Vagina (tissue), 2 donors: ENCODE measurements around the gene ELK3. TPM values are rescaled to one million over a fixed set of nuclear protein-coding genes. Genes with fewer than 3 reads are reported as not detected.

Source experiments
- DNase-seq, 2 donors: peaks; one replicate each; pipeline ENCODE4 v3.0.0-alpha.2; 2017; ENCODE audit errors: extremely low spot score in 2 of 2
- H3K27ac ChIP-seq: fragments of 200-600 bp; sonication (generic); one replicate; pipeline ENCODE4 v1.5.1; 2019
- H3K27me3 ChIP-seq: fragments of 200-600 bp; sonication (generic); one replicate; pipeline ENCODE4 v1.5.1; 2019
- H3K36me3 ChIP-seq, 2 donors: fragments of 200-600 bp; sonication (generic); one replicate each; pipeline ENCODE4 v1.5.1; 2017 to 2019
- H3K4me1 ChIP-seq: fragments of 200-600 bp; sonication (generic); one replicate; pipeline ENCODE4 v1.5.1; 2019
- H3K4me3 ChIP-seq, 2 donors: fragments of 200-600 bp; sonication (generic); 1 replicate in 1 of 2; 2 replicates in 1 of 2; pipeline ENCODE4 v1.5.1; 2016 to 2019
- H3K9me3 ChIP-seq: fragments of 200-600 bp; sonication (generic); one replicate; pipeline ENCODE4 v1.5.1; 2019
- CTCF ChIP-seq, 3 experiments: fragments of 450-650 bp in 2 of 3; fragments of 200-600 bp in 1 of 3; sonication (generic) in 1 of 3; IDR thresholded peaks; one replicate each; pipeline ENCODE4 v1.5.1; 2017 to 2019; ENCODE audit warnings: antibody characterized with exemption in 3 of 3, mild to moderate bottlenecking in 2 of 3, moderate library complexity in 2 of 3
- POLR2A ChIP-seq, 2 donors: fragments of 450-650 bp; IDR thresholded peaks; one replicate each; pipeline ENCODE4 v1.6.1; 2017; ENCODE audit warnings: antibody characterized with exemption in 2 of 2, mild to moderate bottlenecking in 2 of 2, moderate library complexity in 2 of 2
- POLR2AphosphoS5 ChIP-seq, 2 donors: sonication (generic); formaldehyde crosslinking; IDR thresholded peaks; one replicate each; pipeline ENCODE4 v1.9.0; 2017; ENCODE audit warnings: antibody characterized with exemption in 2 of 2, mild to moderate bottlenecking in 2 of 2, low read depth in 1 of 2; ENCODE audit not compliant: insufficient read depth in 1 of 2
- intact Hi-C: fragments of 100-400 bp; cut with DNase I; formaldehyde crosslinking; loops from one replicate; pipeline ENCODE4 v1.15.1; 2023
- total RNA-seq: library from RNA; depleted of rRNA; stranded (reverse); fragments of >200 nt; gene quantifications from one replicate; pipeline ENCODE4 v1.2.3, GENCODE V29; 2016

ELK3 gene
- total RNA-seq, 1 donor from 2014 or later: 39.5 TPM

DNA sequence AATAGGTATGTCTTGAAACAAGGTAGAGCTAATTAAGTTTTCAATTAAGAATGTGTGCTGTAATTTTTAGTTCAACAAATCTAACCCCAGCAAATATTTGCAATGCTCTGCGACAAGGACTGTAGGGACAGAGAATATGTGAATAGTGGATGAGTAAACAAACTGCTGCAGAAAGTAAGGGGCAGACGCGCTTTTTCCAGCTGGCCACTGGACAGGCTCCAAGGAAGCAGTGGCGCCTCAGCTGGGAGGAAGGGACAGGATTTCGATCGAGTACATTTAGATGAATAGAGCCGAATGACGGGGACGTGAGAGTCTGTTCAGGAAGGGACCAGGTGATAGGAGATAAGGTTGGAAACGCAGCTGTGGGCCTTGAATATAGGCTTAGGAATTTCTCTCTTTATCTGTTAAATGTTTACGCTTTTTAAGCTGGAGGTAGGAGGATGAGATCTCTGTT, 69.3 kb downstream of the ELK3 start:
- no peak for DNase-seq
- no peak overlapping the region for H3K27ac ChIP-seq
- no peaks in the 10 kb centered on the region for H3K9me3 ChIP-seq
- peaks cover 6% of the 10 kb centered on the region for H3K4me1 ChIP-seq
- no peak overlapping the region for H3K4me3 ChIP-seq
- intact Hi-C loops: no loop called here
- H3K36me3 ChIP-seq: peaks cover 0 to 46% of the 10 kb centered on the region in 2 donors
- no peaks in the 10 kb centered on the region for H3K27me3 ChIP-seq
- TF ChIP-seq POLR2A (IDR thresholded peaks at IDR 0.05) (no peak), POLR2AphosphoS5 (IDR thresholded peaks at IDR 0.05; ENCODE audit: insufficient read depth in 1 of 2, low read depth in 1 of 2) (no peak), CTCF (IDR thresholded peaks at IDR 0.05) (no peak)

GRCh38 chr12:96265400-96265799, 71.2 kb downstream of the ELK3 start:
- H3K27ac ChIP-seq: no peak overlapping the region
- intact Hi-C loops: no loop called here
- no peaks in the 10 kb centered on the region for H3K4me1 ChIP-seq
- no peak for DNase-seq
- TF ChIP-seq POLR2AphosphoS5 (IDR thresholded peaks at IDR 0.05; ENCODE audit: insufficient read depth in 1 of 2, low read depth in 1 of 2) (no peak), POLR2A (IDR thresholded peaks at IDR 0.05) (no peak), CTCF (IDR thresholded peaks at IDR 0.05) (no peak)
- H3K27me3 ChIP-seq: no peaks in the 10 kb centered on the region
- H3K9me3 ChIP-seq: no peaks in the 10 kb centered on the region
- no peak overlapping the region for H3K4me3 ChIP-seq
- H3K36me3 ChIP-seq: peaks cover 0 to 48% of the 10 kb centered on the region in 2 donors

DNA sequence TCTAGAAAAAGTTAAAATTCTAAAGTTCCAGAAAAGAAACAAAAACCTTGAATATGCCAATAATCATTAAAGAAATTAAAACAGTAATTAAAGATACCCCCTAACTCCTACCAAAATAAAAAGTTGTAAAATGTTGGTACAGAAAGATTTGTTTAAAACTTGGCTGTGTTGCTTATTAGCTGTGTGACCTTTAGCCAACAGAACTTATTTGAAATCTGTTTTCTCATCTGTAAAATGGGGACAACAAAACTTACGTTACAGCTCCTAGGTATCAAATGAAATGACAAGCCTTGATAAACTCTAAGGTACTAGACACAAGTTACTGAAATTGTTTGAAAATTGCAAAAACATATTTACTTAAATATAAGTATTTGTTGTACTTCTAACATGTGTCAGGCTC, 71.7 kb downstream of the ELK3 start:
- H3K27me3 ChIP-seq: no peaks in the 10 kb centered on the region
- intact Hi-C loops: no loop called here
- peaks cover 0 to 44% of the 10 kb centered on the region in 2 donors for H3K36me3 ChIP-seq
- DNase-seq: no peak
- H3K4me3 ChIP-seq: no peak overlapping the region
- H3K9me3 ChIP-seq: no peaks in the 10 kb centered on the region
- no peaks in the 10 kb centered on the region for H3K4me1 ChIP-seq
- TF ChIP-seq POLR2AphosphoS5 (IDR thresholded peaks at IDR 0.05; ENCODE audit: insufficient read depth in 1 of 2, low read depth in 1 of 2) (no peak), POLR2A (IDR thresholded peaks at IDR 0.05) (no peak), CTCF (IDR thresholded peaks at IDR 0.05) (no peak)
- no peak overlapping the region for H3K27ac ChIP-seq

DNA sequence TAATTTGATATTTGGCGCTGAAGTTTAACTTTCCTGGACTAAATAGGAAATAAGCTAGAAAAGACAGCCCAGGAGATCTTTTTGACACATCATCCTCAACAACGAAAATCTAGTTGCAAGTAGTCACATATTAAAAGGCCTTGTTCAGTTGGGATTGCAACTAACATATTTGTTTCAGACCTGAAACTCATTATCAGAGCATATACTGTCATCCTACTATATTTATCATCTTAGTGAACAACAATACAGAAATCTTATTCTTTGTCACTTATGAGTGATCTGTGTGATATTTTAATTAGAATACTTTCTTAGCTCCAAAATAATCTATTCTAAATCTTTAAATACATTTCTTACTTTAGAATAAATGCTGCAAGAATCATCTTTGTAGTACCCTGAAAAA, 72.1 kb downstream of the ELK3 start:
- Histone ChIP-seq H3K36me3 (peaks cover 0 to 40% of the 10 kb centered on the region in 2 donors), H3K27ac (no peak overlapping the region), H3K9me3 (no peaks in the 10 kb centered on the region), H3K4me3 (no peak overlapping the region), H3K4me1 (no peaks in the 10 kb centered on the region), H3K27me3 (no peaks in the 10 kb centered on the region)
- TF ChIP-seq POLR2A (IDR thresholded peaks at IDR 0.05) (no peak), POLR2AphosphoS5 (IDR thresholded peaks at IDR 0.05; ENCODE audit: insufficient read depth in 1 of 2, low read depth in 1 of 2) (no peak), CTCF (IDR thresholded peaks at IDR 0.05) (no peak)
- no peak for DNase-seq
- intact Hi-C loops: no loop called here

GRCh38 chr12:96271469-96272199, 77.5 kb downstream of the ELK3 start:
- Histone ChIP-seq H3K4me3 (no peak overlapping the region), H3K36me3 (peaks cover 0 to 24% of the 10 kb centered on the region in 2 donors), H3K4me1 (no peaks in the 10 kb centered on the region), H3K9me3 (no peaks in the 10 kb centered on the region), H3K27me3 (no peaks in the 10 kb centered on the region), H3K27ac (no peak overlapping the region)
- intact Hi-C loops: no loop called here
- TF ChIP-seq CTCF (IDR thresholded peaks at IDR 0.05) (no peak), POLR2AphosphoS5 (IDR thresholded peaks at IDR 0.05; ENCODE audit: insufficient read depth in 1 of 2, low read depth in 1 of 2) (no peak), POLR2A (IDR thresholded peaks at IDR 0.05) (no peak)
- no peak for DNase-seq
